ENCODE measurements around the gene KRT23.
"Not testable (repeated sequence)": the region's sequence is repeated elsewhere in the genome, so short reads cannot be mapped to it uniquely, and the experiment has no call there.

The KRT23 gene

GRCh38 chr17:40947929-40948328 is 10.5 kb upstream of the KRT23 start:
- no peak for DNase-seq

GRCh38 chr17:40945414-40945813 is 8.0 kb upstream of the KRT23 start:
- no peak for DNase-seq

GRCh38 chr17:40944531-40944930 is 7.1 kb upstream of the KRT23 start:
- DNase-seq = no peak

DNA sequence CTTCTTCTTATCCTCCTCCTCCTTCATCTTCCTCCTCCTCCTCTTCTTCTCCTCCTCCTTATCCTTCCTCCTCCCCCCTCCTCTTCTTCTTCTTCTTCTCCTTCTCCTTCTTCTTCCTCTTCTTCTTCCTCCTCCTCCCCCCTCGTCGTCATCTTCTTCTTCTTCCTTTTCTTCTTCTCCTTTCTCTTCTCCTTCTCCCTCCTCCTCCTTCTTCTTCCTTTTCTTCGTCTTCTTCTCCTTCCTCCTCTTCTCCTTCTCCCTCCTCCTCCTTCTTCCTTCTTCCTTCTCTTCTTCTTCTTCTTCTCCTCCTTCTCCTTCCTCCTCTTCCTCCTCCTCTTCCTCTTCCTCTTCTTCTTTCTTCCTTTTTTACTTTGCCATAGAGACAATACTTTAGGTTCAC is 5.1 kb upstream of the KRT23 start:
- DNase-seq = no peak

GRCh38 chr17:40940266-40940665 is 2.8 kb upstream of the KRT23 start:
- DNase-seq = no peak

- DNase-seq = no peak
Measured at GRCh38 chr17:40938981-40939380, 1.5 kb upstream of the KRT23 start.

GRCh38 chr17:40936976-40937375 is 470 bp downstream of the KRT23 start:
- no peak for DNase-seq

GRCh38 chr17:40936437-40936971 is 942 bp downstream of the KRT23 start:
- no peak for DNase-seq

- no peak for DNase-seq
Measured at GRCh38 chr17:40935624-40936023, 1.8 kb downstream of the KRT23 start.

DNA sequence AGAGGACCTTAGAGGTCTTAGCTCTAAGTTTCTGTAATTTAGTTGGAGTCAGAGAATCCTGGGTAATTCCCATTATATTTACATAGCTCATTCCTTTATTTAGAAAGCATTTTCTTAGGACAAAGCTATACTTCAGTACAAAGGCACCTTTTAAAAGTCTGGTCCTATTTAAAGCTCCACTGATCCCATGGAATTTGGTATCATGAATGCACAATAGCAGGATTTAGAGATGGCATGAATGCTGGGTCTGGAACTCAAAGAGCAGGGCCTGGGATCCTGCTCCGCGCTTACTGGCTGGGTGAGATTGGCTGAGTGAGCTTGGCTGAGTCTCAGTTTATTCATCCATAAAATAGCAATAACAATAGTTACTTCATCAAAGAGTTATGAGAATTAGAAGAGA is 4.8 kb downstream of the KRT23 start:
- DNase-seq = no peak

GRCh38 chr17:40931311-40931710 is 6.1 kb downstream of the KRT23 start:
- DNase-seq = no peak

DNA sequence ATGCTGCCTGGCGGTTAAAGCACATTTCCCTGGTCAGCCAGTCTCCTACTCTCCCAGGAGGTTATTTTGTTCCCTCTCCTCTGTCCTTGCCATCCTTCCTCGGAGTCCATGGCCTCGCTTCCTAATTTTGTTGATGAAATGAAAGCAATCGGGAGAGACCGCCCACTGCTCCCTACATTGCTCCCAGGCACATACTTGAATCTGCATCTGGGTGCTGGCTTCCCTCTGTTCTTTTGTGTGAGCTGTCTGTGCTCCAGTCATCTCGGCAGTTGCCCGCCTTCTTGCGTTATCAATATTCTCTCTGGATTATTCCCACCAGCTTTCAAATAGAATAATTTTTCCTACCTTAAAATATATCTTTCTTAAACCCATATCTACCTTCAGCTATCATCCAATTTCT is 11.1 kb downstream of the KRT23 start:
- no peak for DNase-seq

GRCh38 chr17:40922239-40922638 is 15.2 kb downstream of the KRT23 start:
- no peak for DNase-seq

GRCh38 chr17:40921026-40921425 is 16.4 kb downstream of the KRT23 start:
- DNase-seq = no peak

DNA sequence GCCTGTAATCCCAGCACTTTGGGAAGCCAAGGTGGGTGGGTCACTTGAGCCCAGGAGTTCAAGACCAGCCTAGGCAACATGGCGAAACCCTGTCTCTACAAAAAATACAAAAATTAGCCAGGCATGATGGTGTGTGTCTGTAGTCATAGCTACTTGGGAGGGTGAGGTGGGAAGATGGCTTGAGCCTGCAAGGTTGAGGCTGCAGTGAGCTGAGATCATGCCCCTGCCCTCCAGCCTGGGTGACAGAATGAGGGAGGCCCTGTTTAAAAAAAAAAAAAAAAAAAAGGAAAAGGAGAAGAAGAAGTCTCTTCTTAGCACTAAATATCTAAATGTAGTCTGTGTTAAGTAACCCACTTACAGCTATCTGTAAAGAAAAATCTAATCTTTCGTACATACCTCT is 20.3 kb downstream of the KRT23 start:
- DNase-seq = not testable (repeated sequence)

- DNase-seq = no peak
Measured at GRCh38 chr17:40916366-40916765, 21.1 kb downstream of the KRT23 start.

GRCh38 chr17:40915721-40916256 is 21.7 kb downstream of the KRT23 start:
- DNase-seq = no peak

GRCh38 chr17:40915199-40915661 is 22.2 kb downstream of the KRT23 start:
- no peak for DNase-seq

DNA sequence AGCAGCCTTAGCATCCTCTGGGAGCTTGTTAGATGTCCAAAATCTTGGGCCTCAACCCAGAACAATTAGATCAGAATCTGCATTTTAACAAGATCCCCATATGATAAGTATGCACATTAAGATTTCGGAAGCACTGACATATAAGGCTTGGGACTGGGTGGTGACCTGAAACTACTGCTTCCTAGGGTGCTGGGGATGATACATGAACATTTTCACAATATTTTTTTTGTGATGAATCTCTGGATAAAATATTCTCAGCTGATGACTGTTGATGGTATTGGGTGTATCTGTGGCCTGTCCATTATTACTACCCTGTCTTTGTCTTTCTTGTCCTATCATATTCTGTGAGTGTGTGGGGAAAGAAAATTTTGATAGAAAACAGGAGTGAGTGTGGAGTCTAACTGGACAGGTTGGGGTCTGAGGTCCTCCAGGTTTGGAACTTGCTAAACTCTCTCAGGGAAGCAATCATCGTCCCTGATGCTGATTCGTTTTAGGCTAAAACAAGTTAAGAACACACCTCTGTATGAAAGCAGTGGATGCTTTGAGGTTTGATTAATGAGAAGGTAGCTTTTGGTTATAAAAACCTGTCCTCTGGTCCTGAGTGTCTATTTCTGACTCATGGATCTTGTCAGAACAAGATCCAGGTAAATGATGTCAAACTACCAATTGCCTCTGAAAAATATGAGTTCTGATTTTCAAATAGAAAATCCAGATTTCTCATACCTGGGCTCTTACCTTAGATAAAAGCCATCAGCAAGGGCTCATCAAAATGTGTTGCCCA is 23.2 kb downstream of the KRT23 start:
- DNase-seq = no peak

GRCh38 chr17:40912486-40913210 is 24.8 kb downstream of the KRT23 start:
- no peak for DNase-seq

- DNase-seq = no peak
Measured at GRCh38 chr17:40910441-40910841, 27.0 kb downstream of the KRT23 start.

GRCh38 chr17:40909755-40910154 is 27.7 kb downstream of the KRT23 start:
- DNase-seq = peak; percentile 27

- DNase-seq = peak; percentile 85
Measured at GRCh38 chr17:40909351-40909750, 28.1 kb downstream of the KRT23 start.

DNA sequence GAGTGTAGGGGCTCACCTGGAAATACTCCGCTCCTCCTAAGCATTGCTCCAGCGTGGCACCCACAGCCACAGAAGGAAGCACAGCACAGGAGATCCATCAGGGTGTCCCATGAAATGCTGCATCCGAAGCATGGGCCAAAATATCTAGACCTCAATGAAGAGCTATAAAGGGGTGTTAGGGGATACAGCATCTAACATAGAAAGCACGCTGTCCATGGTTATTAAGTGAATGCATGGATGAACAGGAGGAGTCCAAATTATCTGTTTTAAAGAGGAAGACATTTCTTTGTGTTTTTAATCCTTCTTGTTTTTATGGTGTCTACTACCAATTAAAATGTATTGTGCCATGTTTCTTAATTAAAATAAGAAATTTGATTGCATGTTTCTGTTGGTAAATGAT is 30.8 kb downstream of the KRT23 start:
- DNase-seq = no peak

Measured in NCI-H510A treated with DMSO at 0.1 percent for 48 hours (cell line).